Upper lobe of left lung (tissue), 4 donors: Measurements from ENCODE around the gene NDUFAF2.

ENCODE experiments used
- CTCF ChIP-seq, 6 experiments: fragments of 450-650 bp in 4 of 6; fragments of 200-600 bp in 2 of 6; sonication (generic) in 2 of 6; IDR thresholded peaks; one replicate each; pipeline ENCODE4 v1.5.1; 2016 to 2019; ENCODE audit warnings: antibody characterized with exemption in 6 of 6
- EP300 ChIP-seq, 4 donors: sonication (generic); formaldehyde crosslinking; IDR thresholded peaks; one replicate each; pipeline ENCODE4 v1.5.1; 2017; ENCODE audit warnings: antibody characterized with exemption in 4 of 4, control low read depth in 2 of 4
- POLR2A ChIP-seq, 4 donors: fragments of 450-650 bp; IDR thresholded peaks; one replicate each; pipeline ENCODE4 v1.5.1; 2016 to 2017; ENCODE audit warnings: antibody characterized with exemption in 4 of 4, mild to moderate bottlenecking in 2 of 4
- POLR2AphosphoS5 ChIP-seq, 2 donors: sonication (generic); formaldehyde crosslinking; IDR thresholded peaks; one replicate each; pipeline ENCODE4 v1.5.1; 2017; ENCODE audit warnings: antibody characterized with exemption in 2 of 2

DNA sequence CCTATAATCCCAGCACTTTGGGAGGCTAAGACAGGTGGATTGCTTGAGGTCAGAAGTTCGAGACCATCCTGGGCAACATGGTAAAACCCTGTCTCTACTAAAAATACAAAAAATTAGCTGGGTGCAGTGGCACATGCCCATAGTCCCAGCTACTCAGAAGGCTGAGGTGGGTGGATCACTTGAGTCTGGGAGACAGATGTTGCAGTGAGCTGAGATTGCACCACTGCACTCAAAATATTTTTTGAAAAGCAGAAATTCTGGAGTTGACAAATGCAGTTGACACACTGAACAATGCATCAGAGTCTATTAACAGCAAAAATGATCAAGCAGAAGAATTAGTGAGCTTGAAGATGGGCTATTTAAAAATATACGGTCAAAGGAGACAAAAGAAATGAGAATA, 35.5 kb downstream of the NDUFAF2 start:
- TF ChIP-seq CTCF (IDR thresholded peaks at IDR 0.05): no peak
- no peak for TF ChIP-seq POLR2AphosphoS5 (IDR thresholded peaks at IDR 0.05)
- no peak for TF ChIP-seq POLR2A (IDR thresholded peaks at IDR 0.05)
- TF ChIP-seq EP300 (IDR thresholded peaks at IDR 0.05): no peak
